Astrocyte (in vitro differentiated cells and primary cell): Measurements from ENCODE around the gene GNA15. TPM values are rescaled to one million over a fixed set of nuclear protein-coding genes. Genes with fewer than 3 reads are reported as not detected.

ENCODE experiments used
- DNase-seq: peaks from one replicate; pipeline ENCODE4 v3.0.0-alpha.2; 2010; ENCODE audit warnings: low read depth
- FAIRE-seq: peaks from 2 replicates; lab custom pipeline; 2011; peaks lifted over from hg19 to GRCh38; lab: Jason Lieb, UNC
- H2AFZ ChIP-seq: 2 replicates; pipeline ENCODE4 v1.6.0; 2012; ENCODE audit warnings: low read depth, low read length, inconsistent platforms
- H3K27ac ChIP-seq: 2 replicates; pipeline ENCODE4 v1.5.1; 2011; ENCODE audit warnings: low read depth, low read length, inconsistent platforms
- H3K27me3 ChIP-seq: 2 replicates; pipeline ENCODE4 v1.6.0; 2011; ENCODE audit warnings: low read length, inconsistent platforms; ENCODE audit not compliant: insufficient read depth
- H3K36me3 ChIP-seq: 2 replicates; pipeline ENCODE4 v1.5.1; 2011; ENCODE audit warnings: low read length, inconsistent platforms; ENCODE audit not compliant: insufficient read depth
- H3K4me1 ChIP-seq: 2 replicates; pipeline ENCODE4 v1.5.1; 2011; ENCODE audit warnings: low read length, inconsistent platforms; ENCODE audit not compliant: insufficient read depth
- H3K4me2 ChIP-seq: 2 replicates; pipeline ENCODE4 v1.6.0; 2012; ENCODE audit warnings: low read length, inconsistent platforms
- H3K4me3 ChIP-seq: 2 replicates; pipeline ENCODE4 v1.5.1; 2011; ENCODE audit warnings: low read depth, mild to moderate bottlenecking, low read length, inconsistent platforms; ENCODE audit not compliant: insufficient read depth
- H3K79me2 ChIP-seq: 2 replicates; pipeline ENCODE4 v1.6.0; 2012; ENCODE audit warnings: mild to moderate bottlenecking, low read length, inconsistent platforms; ENCODE audit not compliant: insufficient read depth
- H3K9ac ChIP-seq: 2 replicates; pipeline ENCODE4 v1.6.0; 2012; ENCODE audit warnings: mild to moderate bottlenecking, low read length, inconsistent platforms
- H3K9me3 ChIP-seq: 2 replicates; pipeline ENCODE4 v1.5.1; 2012; ENCODE audit warnings: low read depth, mild to moderate bottlenecking, low read length, inconsistent platforms; ENCODE audit not compliant: insufficient read depth
- H4K20me1 ChIP-seq: 2 replicates; pipeline ENCODE4 v1.6.0; 2012; ENCODE audit warnings: low read length, inconsistent platforms; ENCODE audit not compliant: insufficient read depth
- H3K27ac Mint-ChIP-seq: one replicate; pipeline ENCODE4 v1.8.0; 2021; ENCODE audit warnings: mild to moderate bottlenecking, mixed read lengths; ENCODE audit not compliant: unreplicated experiment
- H3K27me3 Mint-ChIP-seq: one replicate; pipeline ENCODE4 v1.8.0; 2021; ENCODE audit warnings: low read depth, mixed read lengths; ENCODE audit not compliant: unreplicated experiment
- H3K36me3 Mint-ChIP-seq: one replicate; pipeline ENCODE4 v1.8.0; 2021; ENCODE audit warnings: low read depth, mixed read lengths; ENCODE audit not compliant: unreplicated experiment
- H3K4me1 Mint-ChIP-seq: one replicate; pipeline ENCODE4 v1.8.0; 2021; ENCODE audit warnings: low read depth, mixed read lengths; ENCODE audit not compliant: unreplicated experiment
- H3K4me3 Mint-ChIP-seq: one replicate; pipeline ENCODE4 v1.8.0; 2021; ENCODE audit warnings: mild to moderate bottlenecking, moderate library complexity, mixed read lengths; ENCODE audit not compliant: unreplicated experiment
- H3K9me3 Mint-ChIP-seq: one replicate; pipeline ENCODE4 v1.8.0; 2021; ENCODE audit warnings: mild to moderate bottlenecking, mixed read lengths; ENCODE audit not compliant: unreplicated experiment
- EZH2 ChIP-seq: IDR thresholded peaks from 2 replicates; pipeline ENCODE4 v1.6.1; 2012; ENCODE audit warnings: mild to moderate bottlenecking, low read length, inconsistent platforms; ENCODE audit not compliant: insufficient read depth
- total RNA-seq: library from RNA; stranded (reverse); gene quantifications from 2 replicates; pipeline ENCODE4 v1.2.1, GENCODE V29; 2021
- TF ChIP-seq, protein P1 (sequence below): IDR thresholded peaks from 2 replicates; pipeline ENCODE4 v1.5.1; 2011; ENCODE audit warnings: low read depth, mild to moderate bottlenecking, inconsistent platforms, low read length, moderate library complexity; ENCODE audit not compliant: insufficient read depth

Gene GNA15
- total RNA-seq, 1 donor from 2014 or later, result not detected

DNA sequence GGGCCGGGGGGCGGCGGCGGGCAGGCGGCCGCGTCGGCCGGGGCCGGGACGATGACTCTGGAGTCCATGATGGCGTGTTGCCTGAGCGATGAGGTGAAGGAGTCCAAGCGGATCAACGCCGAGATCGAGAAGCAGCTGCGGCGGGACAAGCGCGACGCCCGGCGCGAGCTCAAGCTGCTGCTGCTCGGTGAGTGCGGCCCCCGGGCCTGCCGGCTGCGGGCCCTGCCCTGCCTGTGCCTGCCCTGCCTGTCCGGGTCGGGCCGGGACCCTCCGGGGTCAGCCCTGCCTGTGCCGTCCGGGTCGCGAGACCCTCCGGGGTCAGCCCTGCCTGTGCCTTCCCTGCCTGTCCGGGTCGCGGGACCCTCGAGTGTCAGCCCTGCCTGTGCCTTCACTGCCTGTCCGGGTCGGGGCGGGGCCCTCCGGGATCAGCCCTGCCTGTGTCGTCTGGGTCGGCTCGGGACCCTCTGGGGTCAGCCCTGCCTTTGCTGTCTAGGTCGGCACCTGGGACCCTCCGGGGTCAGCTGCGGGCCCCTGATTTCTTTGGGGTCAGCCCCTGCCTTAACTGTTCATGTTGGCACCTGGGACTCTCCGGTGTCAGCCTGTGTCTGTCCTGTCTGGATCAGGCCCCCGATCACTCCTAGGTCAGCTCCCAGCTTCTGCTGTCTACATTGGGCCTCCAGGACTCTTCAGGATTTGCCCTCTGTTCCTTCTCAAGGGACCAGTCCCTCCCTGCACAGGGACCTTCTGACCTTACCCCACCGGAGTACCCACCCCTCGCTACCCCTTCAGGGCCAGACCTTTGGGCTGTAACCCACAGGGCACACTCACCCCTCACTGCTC is 41.0 kb upstream of the GNA15 start:
- Histone ChIP-seq H3K79me2 (peaks cover 54% of the 10 kb centered on the region), H3K9me3 (no peaks in the 10 kb centered on the region), H3K4me3 (peak overlapping the region; percentile 87), H3K4me1 (peaks cover 25% of the 10 kb centered on the region), H3K27ac (peak overlapping the region; percentile 47), H3K9ac (peak overlapping the region; percentile 94), H3K36me3 (no peaks in the 10 kb centered on the region), H3K27me3 (no peaks in the 10 kb centered on the region), H3K4me2 (peak overlapping the region; percentile 99), H4K20me1 (peaks cover 53% of the 10 kb centered on the region), H2AFZ (no peak overlapping the region)
- TF ChIP-seq, protein P1, sequence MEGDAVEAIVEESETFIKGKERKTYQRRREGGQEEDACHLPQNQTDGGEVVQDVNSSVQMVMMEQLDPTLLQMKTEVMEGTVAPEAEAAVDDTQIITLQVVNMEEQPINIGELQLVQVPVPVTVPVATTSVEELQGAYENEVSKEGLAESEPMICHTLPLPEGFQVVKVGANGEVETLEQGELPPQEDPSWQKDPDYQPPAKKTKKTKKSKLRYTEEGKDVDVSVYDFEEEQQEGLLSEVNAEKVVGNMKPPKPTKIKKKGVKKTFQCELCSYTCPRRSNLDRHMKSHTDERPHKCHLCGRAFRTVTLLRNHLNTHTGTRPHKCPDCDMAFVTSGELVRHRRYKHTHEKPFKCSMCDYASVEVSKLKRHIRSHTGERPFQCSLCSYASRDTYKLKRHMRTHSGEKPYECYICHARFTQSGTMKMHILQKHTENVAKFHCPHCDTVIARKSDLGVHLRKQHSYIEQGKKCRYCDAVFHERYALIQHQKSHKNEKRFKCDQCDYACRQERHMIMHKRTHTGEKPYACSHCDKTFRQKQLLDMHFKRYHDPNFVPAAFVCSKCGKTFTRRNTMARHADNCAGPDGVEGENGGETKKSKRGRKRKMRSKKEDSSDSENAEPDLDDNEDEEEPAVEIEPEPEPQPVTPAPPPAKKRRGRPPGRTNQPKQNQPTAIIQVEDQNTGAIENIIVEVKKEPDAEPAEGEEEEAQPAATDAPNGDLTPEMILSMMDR, result no peak
- no peak for TF ChIP-seq EZH2
- Mint-ChIP-seq H3K27me3 (no peaks in the 10 kb centered on the region), H3K9me3 (no peaks in the 10 kb centered on the region), H3K36me3 (no peaks in the 10 kb centered on the region), H3K27ac (peak overlapping the region; percentile 66), H3K4me1 (peaks cover 12% of the 10 kb centered on the region), H3K4me3 (peak overlapping the region; percentile 86)
- no peak for FAIRE-seq
- no peak for DNase-seq

DNA sequence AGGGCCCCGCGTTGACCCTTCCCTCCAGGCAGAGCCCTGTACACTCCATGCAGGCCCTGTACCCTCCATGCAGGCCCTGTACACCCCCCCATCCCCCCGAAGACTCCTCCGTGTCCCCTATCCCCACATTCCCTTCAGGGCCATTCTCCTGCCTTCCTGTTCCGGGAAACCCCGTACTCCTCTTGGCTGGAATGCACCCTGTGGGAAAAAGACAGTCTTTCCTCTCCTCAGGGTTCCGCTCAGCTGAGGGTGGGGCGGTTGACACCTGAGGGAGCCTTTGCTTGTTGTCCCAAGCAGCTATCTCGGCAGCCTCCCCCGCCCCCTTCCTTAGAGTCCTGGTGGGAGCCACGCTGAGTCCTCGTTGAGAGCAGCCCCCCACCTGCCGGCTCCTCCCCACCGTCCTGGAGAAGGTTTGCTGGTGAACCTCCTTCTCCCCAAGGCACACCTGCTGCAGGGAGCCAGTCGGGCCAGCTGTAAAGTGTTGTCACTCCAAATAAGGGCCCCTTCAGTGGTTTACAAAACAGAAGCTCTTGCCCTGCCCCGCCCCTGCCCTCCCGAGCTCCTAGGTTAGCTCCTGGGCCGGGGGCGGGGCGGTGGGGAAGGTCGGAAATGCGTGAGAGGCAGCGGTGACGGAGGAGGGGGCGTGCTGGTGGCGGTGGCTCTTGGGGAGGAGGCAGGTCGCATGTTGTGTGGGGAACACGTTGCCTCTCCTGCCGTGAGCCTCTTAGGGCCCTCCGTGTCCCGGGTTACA is 40.2 kb upstream of the GNA15 start:
- Histone ChIP-seq H4K20me1 (peaks cover 61% of the 10 kb centered on the region), H3K36me3 (no peaks in the 10 kb centered on the region), H3K9me3 (no peaks in the 10 kb centered on the region), H3K79me2 (peaks cover 62% of the 10 kb centered on the region), H3K27me3 (no peaks in the 10 kb centered on the region), H3K9ac (peak overlapping the region; percentile 94), H3K27ac (no peak overlapping the region), H3K4me2 (peak overlapping the region; percentile 99), H3K4me3 (peak overlapping the region; percentile 87), H2AFZ (no peak overlapping the region), H3K4me1 (peaks cover 25% of the 10 kb centered on the region)
- H3K9me3 Mint-ChIP-seq, result no peaks in the 10 kb centered on the region
- peak overlapping the region; percentile 86 for H3K4me3 Mint-ChIP-seq
- H3K36me3 Mint-ChIP-seq, result no peaks in the 10 kb centered on the region
- peak overlapping the region; percentile 83 for H3K27ac Mint-ChIP-seq
- DNase-seq (no peak), FAIRE-seq (no peak)
- no peaks in the 10 kb centered on the region for H3K27me3 Mint-ChIP-seq
- H3K4me1 Mint-ChIP-seq, result peaks cover 12% of the 10 kb centered on the region
- no peak for TF ChIP-seq EZH2
- TF ChIP-seq, protein P1, result no peak
